Measurements from ENCODE around the gene CMC2.

The CMC2 gene

DNA sequence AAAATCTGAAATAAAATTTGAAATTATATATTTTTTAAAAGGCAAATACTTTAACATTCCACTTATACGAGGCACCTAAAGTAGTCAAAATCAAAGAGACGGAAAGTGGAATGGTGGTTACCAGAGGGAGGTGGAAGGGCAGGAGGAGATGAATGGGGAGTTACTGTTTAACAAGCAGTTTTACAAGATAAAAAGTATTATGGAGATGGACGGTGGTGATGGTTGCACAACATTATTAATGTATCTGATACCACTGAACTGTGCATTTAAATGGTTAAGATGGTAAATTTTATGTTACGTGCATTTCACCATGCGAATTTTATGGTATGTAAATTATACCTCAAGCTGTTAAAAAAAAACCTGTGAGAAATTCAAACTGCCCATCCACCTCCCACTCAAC lies 5.4 kb downstream of the CMC2 start:
- no peak for DNase-seq

DNA sequence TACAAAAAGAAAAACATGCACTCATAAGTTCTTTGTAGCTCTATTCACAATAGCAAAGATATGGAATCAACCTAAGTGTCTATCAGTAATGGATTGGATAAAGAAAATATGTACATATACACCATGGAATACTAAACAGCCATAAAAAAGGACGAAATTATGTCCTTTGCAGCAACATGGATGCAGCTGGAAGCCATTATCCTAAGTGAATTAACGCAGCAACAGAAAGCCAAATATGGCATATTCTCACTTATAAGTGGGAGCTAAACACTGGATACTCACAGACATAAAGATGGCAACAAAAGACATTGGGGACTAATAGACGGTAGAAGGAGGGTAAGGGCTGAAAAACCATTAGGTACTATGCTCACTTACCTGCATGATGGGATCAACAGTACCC lies 5.8 kb downstream of the CMC2 start:
- DNase-seq, result no peak

- no peak for DNase-seq
Measured at GRCh38 chr16:80997964-80998620, 8.6 kb downstream of the CMC2 start.

DNA sequence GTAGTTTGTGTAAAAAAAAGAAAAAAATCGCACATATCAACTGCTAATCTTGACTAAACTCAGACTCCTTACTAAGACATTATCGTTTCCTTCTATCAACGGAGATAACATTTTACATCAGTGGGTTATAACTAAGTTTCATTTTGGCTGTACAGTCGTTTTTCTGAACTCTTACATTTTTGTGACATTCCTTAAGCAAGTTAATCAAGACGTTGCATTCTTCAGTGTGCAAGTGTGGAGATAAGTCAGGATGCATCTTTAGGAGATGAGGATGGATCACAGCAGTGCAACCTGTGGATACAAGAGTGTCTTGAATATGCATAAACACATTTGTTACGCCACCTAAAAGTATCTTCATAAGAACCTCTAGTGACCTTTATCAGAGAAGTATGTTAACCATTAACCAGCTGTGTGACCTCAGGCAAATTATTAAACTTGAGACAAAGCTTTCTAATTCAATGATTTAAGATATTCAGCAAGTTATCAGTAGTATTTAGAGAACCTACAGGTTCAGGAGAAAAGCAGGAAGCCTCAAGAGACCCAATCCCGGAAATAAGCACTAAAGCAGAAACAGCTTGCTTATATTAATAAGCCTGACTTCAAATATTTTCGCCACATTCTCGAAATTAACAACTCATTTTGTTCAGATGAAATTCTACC lies 9.4 kb downstream of the CMC2 start:
- no peak for DNase-seq

DNA sequence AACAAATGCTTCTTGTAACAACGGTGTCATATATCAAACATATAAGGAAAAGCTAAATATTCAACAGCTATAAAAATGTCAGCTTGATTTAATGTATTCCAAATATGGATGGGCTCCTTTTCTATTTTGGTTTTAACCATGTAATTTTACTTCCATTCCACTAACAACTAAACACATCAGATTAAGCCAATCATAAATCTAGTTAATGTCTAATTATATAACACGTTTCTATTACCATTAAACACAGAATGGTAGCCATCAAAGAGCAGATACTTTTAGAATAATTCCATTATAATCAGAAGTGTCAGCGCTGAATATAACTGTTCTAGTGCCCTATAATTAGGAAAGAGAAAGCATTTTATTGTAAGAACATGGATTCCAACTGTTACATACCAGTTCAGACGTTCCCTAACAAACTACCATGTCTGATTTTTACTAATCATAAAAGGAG lies 10.0 kb downstream of the CMC2 start:
- no peak for DNase-seq

- DNase-seq, result no peak
Measured at GRCh38 chr16:80994451-80994850, 12.2 kb downstream of the CMC2 start.

DNA sequence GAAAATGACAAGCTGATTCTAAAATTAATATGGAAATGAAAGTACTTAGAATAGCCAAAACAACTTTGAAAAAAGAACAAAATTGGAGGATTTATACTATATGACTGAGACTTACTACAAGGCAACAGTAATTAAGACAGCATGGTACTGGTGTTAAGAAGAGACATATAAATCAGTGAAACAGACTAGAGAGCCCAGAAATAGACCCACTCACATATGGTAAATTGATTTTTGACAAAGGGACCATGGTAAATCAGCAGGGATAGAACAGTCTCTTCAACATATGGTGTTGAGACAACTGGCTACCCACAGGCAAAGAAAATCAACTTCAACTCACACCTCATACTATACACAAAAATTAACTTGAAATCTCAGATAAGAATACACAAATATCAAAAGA lies 12.9 kb downstream of the CMC2 start:
- DNase-seq, result no peak

DNA sequence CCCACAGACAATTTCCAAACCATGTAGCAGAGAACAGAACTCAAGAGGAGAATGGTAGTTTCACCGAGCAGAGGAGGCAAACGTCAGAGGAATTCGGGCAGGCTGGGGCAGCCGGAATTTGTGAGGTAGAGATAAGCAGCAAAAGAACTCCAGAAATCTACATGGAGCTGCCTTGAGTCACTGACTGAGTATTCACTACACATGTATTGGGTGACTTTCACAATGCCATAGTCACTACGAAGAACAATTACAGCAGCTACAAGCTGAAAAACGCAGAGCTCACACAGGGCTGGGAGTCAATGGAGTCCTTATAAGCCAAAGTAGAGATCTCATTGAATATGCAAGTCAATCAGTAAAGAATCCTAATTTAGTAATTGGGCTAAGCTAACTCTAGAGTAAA lies 13.4 kb downstream of the CMC2 start:
- no peak for DNase-seq

GRCh38 chr16:80992676-80993293 lies 13.9 kb downstream of the CMC2 start:
- DNase-seq, result no peak

DNA sequence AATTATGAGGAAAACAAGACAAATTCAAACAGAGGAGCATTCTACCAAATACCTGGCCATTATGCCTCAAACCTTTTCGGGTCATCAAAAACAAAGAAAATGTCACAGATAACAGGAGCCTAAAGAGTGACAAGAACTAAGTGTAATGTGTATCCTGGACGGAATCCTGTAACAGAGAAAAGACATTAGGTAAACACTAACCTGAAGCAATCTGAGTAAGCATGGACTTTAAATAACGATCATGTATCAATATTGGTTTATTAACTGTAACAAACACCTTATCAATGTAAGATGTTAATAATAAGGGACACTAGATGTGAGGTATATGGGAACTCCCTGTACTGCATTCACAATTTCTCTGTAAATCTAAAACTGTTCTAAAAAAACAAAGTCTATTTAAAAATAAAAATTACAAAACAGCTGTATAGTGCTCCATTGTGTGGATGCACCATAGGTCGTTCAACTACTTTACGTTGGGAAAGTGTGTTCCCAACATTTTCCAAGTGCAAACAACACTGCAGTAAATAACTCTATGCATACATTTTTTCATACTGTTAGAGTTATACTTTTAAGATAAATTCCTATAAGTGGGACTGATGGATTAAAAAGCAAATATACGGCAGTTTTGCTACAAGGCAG lies 14.8 kb downstream of the CMC2 start:
- DNase-seq, result no peak

DNA sequence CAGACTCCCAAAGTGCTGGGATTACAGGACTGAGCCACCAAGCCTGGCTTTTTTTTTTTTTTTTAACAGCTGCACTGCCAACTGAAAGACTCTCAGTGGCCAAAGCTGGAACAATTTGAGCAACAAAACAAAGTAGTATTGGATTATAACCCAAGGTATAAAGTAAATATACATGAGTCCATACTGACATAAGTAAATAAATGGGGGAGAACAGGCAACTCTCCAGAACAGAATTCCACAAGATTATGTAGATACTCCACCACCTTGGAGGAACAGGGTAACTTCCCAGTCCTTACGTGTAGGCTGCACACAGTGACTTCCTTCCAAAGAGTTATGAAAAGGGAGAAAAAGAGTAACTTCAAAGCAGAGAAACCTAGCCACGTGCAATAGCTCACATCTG lies 15.7 kb downstream of the CMC2 start:
- DNase-seq, result no peak

- DNase-seq, result no peak
Measured at GRCh38 chr16:80990577-80990976, 16.1 kb downstream of the CMC2 start.

- no peak for DNase-seq
Measured at GRCh38 chr16:80989801-80990200, 16.9 kb downstream of the CMC2 start.

GRCh38 chr16:80988756-80989155 lies 17.9 kb downstream of the CMC2 start:
- no peak for DNase-seq

- DNase-seq, result no peak
Measured at GRCh38 chr16:80986557-80986956, 20.1 kb downstream of the CMC2 start.

GRCh38 chr16:80985611-80986010 lies 21.1 kb downstream of the CMC2 start:
- no peak for DNase-seq

DNA sequence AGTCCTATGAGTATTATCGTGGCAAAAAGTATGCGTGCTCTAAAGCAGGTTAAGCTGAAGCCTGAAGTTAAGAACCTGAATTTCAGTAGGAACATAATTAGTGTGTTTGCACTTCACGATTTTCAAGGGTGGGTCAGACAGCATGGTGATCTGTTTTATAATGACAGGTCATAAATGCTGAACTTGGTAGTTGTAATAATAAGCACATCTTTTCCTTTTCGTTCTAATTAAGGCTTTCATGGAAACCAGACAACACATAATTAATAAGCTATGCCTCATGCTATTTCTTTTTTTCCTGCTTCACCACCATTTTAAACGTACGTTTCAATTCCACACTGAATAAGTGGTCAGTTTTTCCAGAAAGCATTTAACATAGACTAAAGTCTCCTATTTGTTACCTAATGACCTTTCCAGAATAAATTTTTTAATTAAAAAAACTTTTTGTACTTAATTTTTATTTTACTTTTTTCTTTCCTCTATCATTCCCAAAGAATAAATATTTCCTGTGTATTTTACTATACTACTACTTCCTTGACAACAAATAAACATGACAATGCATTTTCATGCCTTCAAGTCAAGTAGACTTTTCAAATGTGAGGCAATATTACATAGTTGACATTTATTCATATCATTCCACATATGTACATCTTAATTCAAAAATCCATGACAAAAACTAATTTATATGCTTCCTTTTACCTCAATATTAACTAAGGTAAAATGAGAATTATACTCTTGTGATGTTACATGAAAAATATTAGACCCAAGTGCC lies 22.4 kb downstream of the CMC2 start:
- DNase-seq, result no peak

DNA sequence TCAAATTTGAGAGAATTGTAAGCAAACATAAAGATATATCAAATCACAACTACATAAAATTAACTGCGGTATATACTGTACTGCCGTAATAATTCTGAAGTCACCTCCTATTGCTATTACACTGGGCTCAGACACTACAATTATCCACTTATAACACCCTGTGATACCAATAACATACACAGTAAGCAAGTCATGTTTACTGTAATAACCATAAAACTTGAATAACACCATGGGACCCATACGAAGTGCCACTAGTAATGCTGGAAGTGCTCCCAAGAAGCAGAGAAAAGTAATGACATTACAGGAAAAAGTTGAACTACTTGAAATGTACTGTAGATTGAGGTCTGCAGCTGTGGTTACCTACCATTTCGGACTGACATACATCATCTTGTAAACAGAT lies 24.0 kb downstream of the CMC2 start:
- no peak for DNase-seq

DNA sequence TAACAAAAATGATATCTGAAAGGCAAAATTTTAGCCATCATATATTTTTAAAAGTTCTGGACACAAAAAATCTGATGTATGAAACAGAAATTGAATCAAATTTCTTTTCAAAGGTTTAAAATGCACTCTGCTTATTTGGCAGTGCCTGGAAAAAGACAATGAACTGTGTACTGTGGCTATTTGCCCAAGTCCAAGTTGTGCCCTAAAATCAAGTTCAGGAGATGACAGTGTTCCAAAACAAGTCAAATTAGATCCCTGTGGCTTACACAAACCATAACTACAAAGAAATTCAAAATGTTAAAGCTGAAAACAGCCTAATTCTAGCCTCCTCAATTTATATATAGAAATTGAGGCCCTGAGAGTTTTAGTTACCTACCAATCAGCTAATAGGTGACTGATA lies 25.6 kb downstream of the CMC2 start:
- DNase-seq, result no peak

GRCh38 chr16:80976946-80977345 lies 29.7 kb downstream of the CMC2 start:
- DNase-seq, result no peak

DNA sequence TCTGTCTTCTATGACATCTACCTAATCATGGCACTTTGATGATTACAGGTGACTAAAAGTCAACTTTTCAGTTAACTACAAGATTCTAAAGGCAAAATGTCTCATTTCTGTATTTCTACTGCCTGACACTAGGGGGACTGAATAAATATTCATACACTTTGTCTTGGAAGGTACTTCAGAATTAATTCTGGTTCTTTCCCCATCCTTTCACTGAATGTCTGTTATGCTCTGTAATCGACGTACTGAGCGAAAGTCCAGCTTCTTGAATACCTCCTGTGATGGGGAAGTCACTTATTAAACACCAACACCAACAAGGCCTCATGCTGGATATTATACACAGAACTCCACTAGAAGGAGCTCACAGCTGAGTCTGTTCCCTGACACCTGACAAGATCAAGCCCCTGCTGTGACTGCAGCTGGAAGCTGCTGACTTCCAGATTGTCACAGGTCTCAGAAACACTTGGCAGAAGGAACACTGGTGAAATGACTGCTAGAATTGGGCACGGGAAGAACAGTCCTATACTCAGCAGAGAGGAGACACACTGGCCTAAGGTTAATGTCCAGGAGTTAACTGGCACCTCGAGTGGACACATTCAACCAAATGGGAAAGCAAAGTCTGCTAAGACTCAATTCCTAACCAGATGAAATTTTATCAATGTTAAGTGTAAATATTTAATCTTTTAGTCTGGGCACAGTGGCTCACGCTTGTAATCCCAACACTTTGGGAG lies 31.9 kb downstream of the CMC2 start:
- DNase-seq, result no peak

- no peak for DNase-seq
Measured at GRCh38 chr16:80973991-80974390, 32.7 kb downstream of the CMC2 start.

DNA sequence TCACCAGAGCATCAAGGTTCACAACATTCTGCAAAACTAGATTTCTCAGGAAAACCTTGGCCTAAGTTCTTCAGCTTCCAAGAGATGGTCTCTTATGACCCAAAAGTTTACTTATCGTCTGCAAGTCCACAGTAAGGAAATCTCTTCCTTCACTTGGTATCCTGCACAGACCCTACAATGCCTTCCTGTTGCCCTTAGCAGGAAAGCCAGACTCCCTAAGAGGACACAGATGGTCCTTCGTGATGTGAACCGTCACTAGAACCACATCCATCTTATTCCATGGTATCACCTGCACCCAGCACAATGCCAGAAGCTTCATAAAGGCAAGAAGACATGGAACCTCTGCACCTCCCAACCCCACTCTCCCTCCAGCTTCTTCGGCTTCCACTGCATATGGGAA lies 34.1 kb downstream of the CMC2 start:
- no peak for DNase-seq
